ENCODE results near the gene VSTM2L. TPM values are rescaled to one million over a fixed set of nuclear protein-coding genes. Genes with fewer than 3 reads are reported as not detected.
A peak's percentile ranks its signal among the peaks of the same experiment; 100 is the strongest.

The VSTM2L gene
- total and polyA plus RNA-seq, 5 experiments from 2014 or later, result not detected

DNA sequence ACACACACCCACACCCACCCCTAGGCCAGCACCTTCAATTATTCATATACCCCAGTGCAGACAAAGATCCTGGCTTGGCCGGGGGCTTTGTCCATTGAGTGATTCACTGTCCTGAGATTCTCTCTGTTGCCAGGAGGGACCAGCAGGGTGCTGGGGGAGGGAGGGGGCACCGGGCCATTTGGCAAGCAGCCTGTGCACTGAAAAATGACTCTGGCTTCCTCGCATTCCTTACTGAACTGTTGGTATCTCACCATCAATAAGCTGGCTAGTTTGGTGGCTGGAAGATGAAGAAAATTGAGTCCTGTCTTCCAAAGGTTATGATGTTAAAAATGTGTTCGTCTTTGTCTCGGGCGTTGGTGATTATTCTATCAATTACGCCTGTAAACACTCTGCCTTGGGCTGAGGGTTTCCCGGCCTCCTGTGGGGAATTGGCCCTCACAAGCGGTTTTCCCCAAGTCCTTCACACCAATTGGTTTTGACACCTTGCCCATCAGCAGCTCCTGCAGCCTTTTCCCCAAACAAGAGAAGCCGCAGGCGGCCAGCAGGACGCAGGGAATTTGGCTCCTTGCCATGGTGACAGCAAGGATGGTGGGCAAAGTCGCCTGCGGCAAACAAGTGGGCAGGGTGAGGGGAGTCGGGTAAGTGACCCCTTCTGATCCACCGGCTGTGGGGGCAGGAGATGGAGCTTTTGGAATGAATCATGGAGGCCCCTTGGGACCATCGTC, 4.9 kb downstream of the VSTM2L start:
- ATAC-seq, result no peak
- Mint-ChIP-seq H3K36me3 (peaks cover 0 to 5% (median 3%) of the 10 kb centered on the region in 3 donors), H3K4me3 (no peak overlapping the region), H3K27ac (peak overlapping the region in 1 of 10 donors; percentile 40), H3K4me1 (peaks cover 4 to 21% (median 8%) of the 10 kb centered on the region in 4 donors), H3K27me3 (peaks cover 22 to 78% (median 50%) of the 10 kb centered on the region in 5 donors), H3K9me3 (peaks cover 0 to 3% (median 0%) of the 10 kb centered on the region in 9 donors)
- DNase-seq, result no peak
- POLR2A ChIA-PET, result no interaction called here

DNA sequence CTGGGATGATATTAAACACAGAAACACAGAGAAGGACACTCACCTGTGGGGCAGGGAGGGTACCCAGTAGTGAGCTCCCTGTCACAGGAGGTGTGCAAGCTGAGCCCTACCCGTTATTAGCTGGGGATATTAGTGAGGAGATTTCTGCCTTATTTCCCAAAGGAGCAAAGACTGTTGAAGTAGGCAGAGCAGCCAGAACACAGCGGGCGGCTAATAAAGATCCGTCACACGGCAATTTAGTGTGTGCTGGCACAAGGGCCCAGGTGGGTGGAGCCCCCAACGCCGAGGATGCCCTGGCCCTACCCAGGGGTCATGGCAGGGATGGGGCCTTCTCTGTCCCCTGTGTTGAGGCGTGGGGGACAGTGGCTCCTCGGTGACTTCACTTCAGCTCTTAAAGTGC, 8.3 kb downstream of the VSTM2L start:
- peaks cover 9 to 67% (median 41%) of the 10 kb centered on the region in 5 donors for H3K27me3 Mint-ChIP-seq
- H3K36me3 Mint-ChIP-seq, result no peaks in the 10 kb centered on the region

DNA sequence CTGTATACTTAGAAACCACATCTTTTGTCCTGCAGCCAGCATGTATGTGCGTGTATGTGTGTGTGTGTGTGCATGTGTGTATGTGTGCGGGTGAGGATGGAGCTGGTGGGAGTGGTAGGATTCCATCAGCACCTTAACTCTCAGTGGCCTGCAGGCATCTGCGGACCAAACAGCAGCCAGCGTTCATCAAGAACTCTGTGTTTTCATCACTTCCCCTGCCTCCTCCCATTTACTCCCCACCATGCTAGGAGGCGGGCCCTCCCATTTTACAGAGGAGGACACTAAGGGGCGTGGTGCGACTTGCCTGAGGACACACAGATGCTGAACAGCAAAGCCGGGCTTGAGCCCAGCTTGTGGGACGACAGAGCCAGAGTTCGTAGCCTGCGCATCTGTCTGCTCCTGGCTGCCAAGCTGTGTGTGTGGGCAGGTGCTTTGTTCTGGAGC, 8.9 kb downstream of the VSTM2L start:
- ATAC-seq (no peak), DNase-seq (no peak)
- H3K9me3 Mint-ChIP-seq, result no peaks in the 10 kb centered on the region
- H3K27me3 Mint-ChIP-seq, result peaks cover 10 to 64% (median 36%) of the 10 kb centered on the region in 5 donors
- no peaks in the 10 kb centered on the region for H3K36me3 Mint-ChIP-seq
- H3K4me3 Mint-ChIP-seq, result peak overlapping the region in 1 of 10 donors; percentile 6
- POLR2A ChIA-PET, result no interaction called here
- no peak overlapping the region for H3K27ac Mint-ChIP-seq
- H3K4me1 Mint-ChIP-seq, result peaks cover 12 to 46% (median 15%) of the 10 kb centered on the region in 4 donors

More for the DNA sequence above, 8.3 kb downstream of the VSTM2L start:
- H3K27ac Mint-ChIP-seq, result no peak overlapping the region
- POLR2A ChIA-PET, result no interaction called here
- H3K4me3 Mint-ChIP-seq, result no peak overlapping the region
- ATAC-seq, result no peak
- no peaks in the 10 kb centered on the region for H3K9me3 Mint-ChIP-seq
- DNase-seq, result no peak
- H3K4me1 Mint-ChIP-seq, result peaks cover 12 to 40% (median 14%) of the 10 kb centered on the region in 4 donors

DNA sequence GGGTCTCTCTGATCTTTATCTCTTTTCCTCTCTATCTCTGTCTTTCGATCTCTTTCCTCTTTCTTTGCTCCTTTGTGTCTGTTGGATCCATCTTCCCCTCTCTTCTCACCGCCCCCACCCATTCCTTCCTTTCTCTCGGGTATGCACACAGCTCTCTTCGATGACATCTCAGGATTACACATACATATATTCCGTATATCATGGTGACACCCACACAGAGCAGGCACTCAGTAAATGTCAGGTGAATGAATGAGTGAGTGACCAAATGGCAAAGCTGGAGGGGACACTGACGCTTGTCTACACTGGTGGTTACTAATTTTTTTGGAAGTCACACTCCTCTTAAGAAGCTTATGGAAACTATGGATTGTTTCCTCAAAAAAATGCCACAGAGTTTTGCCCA, 9.9 kb downstream of the VSTM2L start:
- POLR2A ChIA-PET, result interaction anchor here (0.6 kb wide), 1 partner anchor 133 kb away, joined by 3 read pairs; no protein-coding TSS in a partner anchor

DNA sequence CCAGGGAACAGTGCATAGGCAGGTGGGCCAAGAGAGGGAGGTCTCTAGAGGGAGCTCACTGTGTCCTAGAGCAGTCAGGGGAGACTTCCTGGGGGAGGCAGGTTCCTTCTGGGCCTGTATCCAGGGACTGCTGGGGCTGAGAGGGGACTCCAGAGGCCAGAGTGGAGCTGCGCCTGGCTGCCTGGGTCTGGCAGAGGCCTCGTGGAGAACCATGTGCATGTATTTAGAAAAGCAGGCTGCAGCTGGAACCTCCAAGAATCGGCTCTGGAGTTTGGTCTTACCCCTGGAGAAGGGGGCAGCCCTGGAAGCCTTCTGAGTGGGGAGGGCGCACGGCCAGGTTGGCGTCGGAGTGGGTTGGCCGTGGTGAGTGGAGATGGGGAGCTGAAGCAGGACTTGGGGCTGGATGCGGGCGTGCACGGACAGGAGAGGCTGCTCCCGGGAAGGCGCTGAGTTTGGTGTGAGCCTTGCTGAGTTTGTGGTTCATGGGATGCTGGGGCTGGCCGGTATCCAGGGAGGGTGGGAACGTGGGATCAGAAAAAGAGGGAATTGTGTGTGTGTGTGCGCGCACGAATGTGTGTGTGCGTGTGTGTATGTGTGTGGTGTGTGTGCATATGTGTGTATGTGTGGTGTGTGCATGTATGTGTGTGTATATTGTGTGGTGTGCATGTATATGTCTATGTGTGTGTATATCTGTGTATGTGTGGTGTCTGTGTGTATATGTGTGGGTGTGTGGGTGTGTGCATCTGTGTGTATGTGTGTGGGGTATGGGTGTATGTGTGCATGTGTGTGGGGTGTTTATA, 10.8 kb downstream of the VSTM2L start:
- Mint-ChIP-seq H3K27ac (peak overlapping the region in 6 of 10 donors; percentile 35 to 86 (median 64)), H3K27me3 (peaks cover 9 to 52% (median 31%) of the 10 kb centered on the region in 5 donors), H3K9me3 (no peaks in the 10 kb centered on the region), H3K4me1 (peaks cover 11 to 47% (median 17%) of the 10 kb centered on the region in 4 donors), H3K4me3 (peak overlapping the region in 7 of 10 donors; percentile 44 to 81 (median 69)), H3K36me3 (no peaks in the 10 kb centered on the region)
- no peak for ATAC-seq
- POLR2A ChIA-PET, result no interaction called here
- no peak for DNase-seq

More for the DNA sequence above, 9.9 kb downstream of the VSTM2L start:
- no peak overlapping the region for H3K4me3 Mint-ChIP-seq
- DNase-seq, result no peak
- H3K4me1 Mint-ChIP-seq, result peaks cover 12 to 47% (median 17%) of the 10 kb centered on the region in 4 donors
- peaks cover 10 to 61% (median 32%) of the 10 kb centered on the region in 5 donors for H3K27me3 Mint-ChIP-seq
- no peaks in the 10 kb centered on the region for H3K9me3 Mint-ChIP-seq
- ATAC-seq, result no peak
- peak overlapping the region in 1 of 10 donors; percentile 11 for H3K27ac Mint-ChIP-seq
- H3K36me3 Mint-ChIP-seq, result no peaks in the 10 kb centered on the region

DNA sequence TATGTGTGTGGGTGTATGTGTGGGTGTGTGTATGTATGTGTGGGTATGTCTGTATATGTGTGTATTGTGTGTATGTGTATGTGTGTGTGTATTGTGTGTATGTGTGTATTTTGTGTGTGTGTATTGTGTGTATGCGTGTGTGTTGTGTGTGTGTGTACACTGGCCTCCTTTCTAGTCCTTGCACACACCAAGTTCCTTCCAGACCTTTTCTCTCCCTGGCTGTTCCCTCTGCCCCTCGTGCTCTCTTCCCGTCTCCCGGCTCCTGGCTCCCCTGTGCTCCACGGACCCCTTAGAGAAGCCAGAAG, 11.4 kb downstream of the VSTM2L start:
- Mint-ChIP-seq H3K27me3 (peaks cover 5 to 46% (median 25%) of the 10 kb centered on the region in 5 donors), H3K9me3 (no peaks in the 10 kb centered on the region), H3K36me3 (no peaks in the 10 kb centered on the region), H3K4me1 (peaks cover 10 to 47% (median 17%) of the 10 kb centered on the region in 4 donors), H3K27ac (peak overlapping the region in 8 of 10 donors; percentile 10 to 87 (median 79)), H3K4me3 (peak overlapping the region in 9 of 10 donors; percentile 44 to 81 (median 69))
- DNase-seq, result no peak
- no peak for ATAC-seq
- POLR2A ChIA-PET, result no interaction called here

DNA sequence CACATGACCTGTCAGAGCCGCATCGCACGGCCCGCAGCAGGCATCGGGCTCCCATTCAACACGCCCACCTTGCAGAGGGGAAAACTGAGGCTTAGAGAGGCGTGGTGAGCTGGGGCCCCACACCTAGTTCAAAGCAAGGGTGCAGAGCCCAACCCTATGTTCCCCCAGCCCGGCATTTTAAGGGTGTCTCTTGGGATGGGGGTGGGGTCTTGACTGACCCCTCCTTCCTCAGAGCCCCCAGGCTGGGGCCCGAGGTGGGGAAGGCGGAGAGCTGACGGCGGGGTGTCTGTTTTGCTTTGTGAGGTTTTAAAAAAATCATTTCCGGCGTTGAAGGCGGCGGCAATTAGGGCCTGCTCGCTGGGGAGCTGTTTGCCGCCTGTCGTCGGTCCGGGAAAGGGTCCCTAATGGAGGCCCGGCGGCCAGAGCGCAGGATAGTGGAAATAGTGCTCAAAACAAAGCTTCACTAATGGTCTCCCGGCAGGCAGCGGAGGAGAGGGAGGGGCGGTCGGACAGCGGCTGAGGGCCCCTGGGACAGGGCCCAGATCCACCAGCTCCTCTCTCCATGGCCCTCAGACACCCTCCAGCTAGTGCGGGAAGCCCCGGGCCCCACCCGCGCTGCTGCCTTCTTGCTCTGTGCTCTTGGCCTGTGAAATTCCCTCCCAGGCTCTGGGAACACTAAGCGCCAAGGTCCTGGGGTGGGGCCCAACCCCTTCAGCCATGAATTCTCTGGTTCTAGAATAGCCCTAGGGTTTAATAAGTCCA, 11.9 kb downstream of the VSTM2L start:
- peak; percentile 69 to 75 for ATAC-seq
- POLR2A ChIA-PET, result interaction anchor here (1.0 kb wide), 1 partner anchor 118 kb away, joined by 4 read pairs; the partner anchor contains the start of genes RPRD1B and TTI1
- DNase-seq, result peak in 6 of 10 donors; percentile 11 to 40 (median 38)
- H3K27me3 Mint-ChIP-seq, result peaks cover 5 to 45% (median 25%) of the 10 kb centered on the region in 5 donors
- no peaks in the 10 kb centered on the region for H3K9me3 Mint-ChIP-seq
- no peaks in the 10 kb centered on the region for H3K36me3 Mint-ChIP-seq
- peaks cover 10 to 47% (median 17%) of the 10 kb centered on the region in 4 donors for H3K4me1 Mint-ChIP-seq
- peak overlapping the region in 8 of 10 donors; percentile 10 to 87 (median 79) for H3K27ac Mint-ChIP-seq
- peak overlapping the region; percentile 44 to 81 (median 72) for H3K4me3 Mint-ChIP-seq

DNA sequence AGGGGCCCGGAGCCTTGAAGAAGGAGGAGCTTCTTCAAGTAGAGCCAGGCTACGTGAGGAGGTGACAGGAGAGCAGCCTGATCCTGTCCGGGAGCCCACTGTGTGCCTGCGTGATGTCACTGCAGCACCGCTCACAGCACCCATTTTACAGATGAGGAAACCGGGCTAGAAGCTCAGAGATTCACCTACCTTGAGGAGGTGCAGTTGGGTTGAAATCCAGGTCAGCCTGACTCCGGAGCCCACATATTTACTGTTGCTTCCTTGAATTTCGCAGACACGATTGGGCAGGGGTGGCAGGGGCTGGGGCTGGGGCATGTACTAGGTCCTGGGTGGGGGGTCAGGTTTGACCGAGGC, 12.5 kb downstream of the VSTM2L start:
- DNase-seq (no peak), ATAC-seq (no peak)
- H3K9me3 Mint-ChIP-seq, result no peaks in the 10 kb centered on the region
- H3K4me1 Mint-ChIP-seq, result peaks cover 10 to 47% (median 17%) of the 10 kb centered on the region in 4 donors
- no peaks in the 10 kb centered on the region for H3K36me3 Mint-ChIP-seq
- peaks cover 5 to 40% (median 22%) of the 10 kb centered on the region in 5 donors for H3K27me3 Mint-ChIP-seq
- POLR2A ChIA-PET, result interaction anchor here (1.0 kb wide), 1 partner anchor 118 kb away, joined by 4 read pairs; the partner anchor contains the start of genes RPRD1B and TTI1
- peak overlapping the region in 2 of 10 donors; percentile 50 to 55 for H3K4me3 Mint-ChIP-seq
- H3K27ac Mint-ChIP-seq, result peak overlapping the region in 2 of 10 donors; percentile 62 to 87

DNA sequence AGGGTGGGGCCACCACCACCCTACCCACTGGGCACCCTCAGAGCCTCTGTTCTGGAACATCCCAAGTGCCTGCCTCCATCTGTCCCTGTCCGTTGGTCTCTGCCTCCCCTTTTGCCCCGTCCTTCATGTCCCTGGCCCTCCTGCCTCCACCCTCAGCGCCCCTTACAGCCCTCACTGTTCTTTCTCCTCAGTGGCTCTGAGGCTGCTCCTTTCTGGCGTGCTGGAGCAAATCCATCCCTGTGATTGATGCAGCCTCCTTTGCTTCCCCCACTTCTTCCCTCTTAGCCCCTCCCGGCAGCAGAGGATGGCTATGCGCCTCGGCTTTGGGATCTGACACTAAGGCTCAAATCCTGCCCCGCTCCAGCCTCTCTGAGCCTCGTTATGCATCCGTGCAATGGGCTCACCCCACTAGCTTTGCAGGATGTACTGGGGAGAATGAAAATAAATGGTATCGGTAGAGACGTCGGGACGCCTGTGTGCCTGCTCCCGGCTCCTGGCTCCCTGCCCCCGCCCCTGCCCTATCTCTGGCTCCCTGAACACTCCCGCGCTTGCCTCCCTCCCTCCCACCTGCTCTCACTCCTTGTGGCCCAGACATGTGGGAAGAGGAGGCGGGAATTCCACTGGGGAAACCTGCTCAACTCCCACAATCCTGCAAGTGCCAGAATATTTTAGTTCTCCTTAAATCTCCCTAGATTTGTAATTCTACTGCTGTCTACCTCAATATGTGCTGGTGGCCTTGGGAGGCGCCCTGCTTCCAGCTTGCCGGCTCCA, 13.1 kb downstream of the VSTM2L start:
- peak overlapping the region in 5 of 10 donors; percentile 31 to 94 (median 57) for H3K27ac Mint-ChIP-seq
- POLR2A ChIA-PET, result interaction anchor here (1.0 kb wide), 1 partner anchor 117 kb away, joined by 4 read pairs; the partner anchor contains the start of genes RPRD1B and TTI1
- peak overlapping the region in 4 of 10 donors; percentile 13 to 34 (median 30) for H3K4me3 Mint-ChIP-seq
- H3K27me3 Mint-ChIP-seq, result peaks cover 8 to 34% (median 22%) of the 10 kb centered on the region in 5 donors
- H3K9me3 Mint-ChIP-seq, result no peaks in the 10 kb centered on the region
- H3K36me3 Mint-ChIP-seq, result no peaks in the 10 kb centered on the region
- DNase-seq (no peak), ATAC-seq (no peak)
- peaks cover 10 to 47% (median 17%) of the 10 kb centered on the region in 4 donors for H3K4me1 Mint-ChIP-seq

DNA sequence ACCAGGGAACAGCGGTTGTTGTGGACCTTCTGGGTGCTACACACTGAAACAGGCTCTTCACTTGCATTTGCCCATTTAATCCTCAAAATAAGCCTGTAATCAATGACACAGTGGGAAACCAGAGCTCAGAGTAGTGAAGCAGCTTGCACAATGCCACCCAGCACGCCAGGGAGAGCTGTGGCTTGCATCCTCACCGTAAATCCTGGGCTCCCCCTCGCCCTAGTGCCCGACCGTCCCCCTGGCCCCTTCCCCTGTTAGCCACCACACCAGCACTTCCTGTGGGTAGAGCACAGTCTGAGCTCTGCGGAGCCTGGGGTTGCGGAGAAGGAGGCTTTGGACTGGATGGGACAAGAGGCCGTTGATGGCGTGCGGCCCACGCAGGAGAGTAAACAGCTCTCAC, 14.5 kb downstream of the VSTM2L start:
- H3K4me1 Mint-ChIP-seq, result peaks cover 10 to 37% (median 17%) of the 10 kb centered on the region in 4 donors
- ATAC-seq (peak in 1 of 2 donors; percentile 31), DNase-seq (no peak)
- no peaks in the 10 kb centered on the region for H3K9me3 Mint-ChIP-seq
- POLR2A ChIA-PET, result no interaction called here
- peak overlapping the region in 1 of 10 donors; percentile 2 for H3K27ac Mint-ChIP-seq
- no peak overlapping the region for H3K4me3 Mint-ChIP-seq
- peaks cover 8 to 26% (median 16%) of the 10 kb centered on the region in 5 donors for H3K27me3 Mint-ChIP-seq
- no peaks in the 10 kb centered on the region for H3K36me3 Mint-ChIP-seq

DNA sequence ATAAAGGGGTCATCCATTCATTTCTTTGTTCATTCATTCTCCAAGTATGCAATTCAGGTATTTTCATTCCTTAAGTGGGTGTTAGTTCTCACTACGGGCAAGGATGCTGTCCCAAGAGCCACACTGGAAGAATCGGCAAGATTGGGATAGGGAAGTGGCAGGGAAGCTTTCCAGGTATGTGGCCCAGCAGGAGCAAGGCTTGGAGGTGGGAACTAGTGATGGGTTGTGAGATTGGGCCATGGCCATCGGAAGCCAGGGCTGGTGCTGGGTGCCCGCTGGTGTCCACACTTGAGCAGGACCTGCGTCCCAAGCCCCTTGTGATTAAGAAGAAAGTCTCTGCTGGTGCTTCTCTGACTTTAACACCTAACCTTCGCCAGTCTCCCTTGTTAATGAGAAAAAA, 15.1 kb downstream of the VSTM2L start:
- Mint-ChIP-seq H3K36me3 (no peaks in the 10 kb centered on the region), H3K9me3 (no peaks in the 10 kb centered on the region), H3K27ac (no peak overlapping the region), H3K4me1 (peaks cover 7 to 32% (median 17%) of the 10 kb centered on the region in 4 donors), H3K27me3 (peaks cover 4 to 25% (median 12%) of the 10 kb centered on the region in 5 donors), H3K4me3 (no peak overlapping the region)
- no peak for ATAC-seq
- DNase-seq, result no peak
- POLR2A ChIA-PET, result no interaction called here

All from naive thymus-derived CD8-positive, alpha-beta T cell (primary cell).